GM12872 (cell line): ENCODE measurements around the gene SLX4IP.

Source experiments
- TF ChIP-seq, protein P1 (sequence below): IDR thresholded peaks from 3 replicates; pipeline ENCODE4 v1.5.1; 2011; ENCODE audit warnings: low read depth, mild to moderate bottlenecking, low read length, moderate library complexity; ENCODE audit not compliant: insufficient read depth

The SLX4IP gene

GRCh38 chr20:10661261-10661660 is 226.2 kb downstream of the SLX4IP start:
- TF ChIP-seq, protein P1, sequence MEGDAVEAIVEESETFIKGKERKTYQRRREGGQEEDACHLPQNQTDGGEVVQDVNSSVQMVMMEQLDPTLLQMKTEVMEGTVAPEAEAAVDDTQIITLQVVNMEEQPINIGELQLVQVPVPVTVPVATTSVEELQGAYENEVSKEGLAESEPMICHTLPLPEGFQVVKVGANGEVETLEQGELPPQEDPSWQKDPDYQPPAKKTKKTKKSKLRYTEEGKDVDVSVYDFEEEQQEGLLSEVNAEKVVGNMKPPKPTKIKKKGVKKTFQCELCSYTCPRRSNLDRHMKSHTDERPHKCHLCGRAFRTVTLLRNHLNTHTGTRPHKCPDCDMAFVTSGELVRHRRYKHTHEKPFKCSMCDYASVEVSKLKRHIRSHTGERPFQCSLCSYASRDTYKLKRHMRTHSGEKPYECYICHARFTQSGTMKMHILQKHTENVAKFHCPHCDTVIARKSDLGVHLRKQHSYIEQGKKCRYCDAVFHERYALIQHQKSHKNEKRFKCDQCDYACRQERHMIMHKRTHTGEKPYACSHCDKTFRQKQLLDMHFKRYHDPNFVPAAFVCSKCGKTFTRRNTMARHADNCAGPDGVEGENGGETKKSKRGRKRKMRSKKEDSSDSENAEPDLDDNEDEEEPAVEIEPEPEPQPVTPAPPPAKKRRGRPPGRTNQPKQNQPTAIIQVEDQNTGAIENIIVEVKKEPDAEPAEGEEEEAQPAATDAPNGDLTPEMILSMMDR: no peak

DNA sequence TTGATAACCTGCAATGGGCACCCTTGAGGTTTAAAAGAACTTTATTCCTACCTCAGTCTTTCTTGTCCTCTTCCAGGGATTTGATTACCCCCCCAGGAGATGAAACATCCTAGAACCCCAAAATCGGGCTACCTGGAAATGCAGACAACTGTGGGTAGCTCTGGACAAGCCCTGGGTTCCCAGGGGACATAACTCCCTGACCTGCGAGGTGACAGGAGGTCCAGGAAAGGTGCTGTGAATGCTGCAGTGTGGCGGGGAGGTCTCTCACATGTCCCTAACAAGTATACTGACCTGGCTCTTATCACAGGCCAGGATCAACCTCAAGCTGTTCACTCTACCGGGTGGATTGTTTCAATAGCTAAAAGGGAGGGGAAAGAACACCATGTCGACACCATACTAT is 227.0 kb downstream of the SLX4IP start:
- TF ChIP-seq, protein P1: no peak

DNA sequence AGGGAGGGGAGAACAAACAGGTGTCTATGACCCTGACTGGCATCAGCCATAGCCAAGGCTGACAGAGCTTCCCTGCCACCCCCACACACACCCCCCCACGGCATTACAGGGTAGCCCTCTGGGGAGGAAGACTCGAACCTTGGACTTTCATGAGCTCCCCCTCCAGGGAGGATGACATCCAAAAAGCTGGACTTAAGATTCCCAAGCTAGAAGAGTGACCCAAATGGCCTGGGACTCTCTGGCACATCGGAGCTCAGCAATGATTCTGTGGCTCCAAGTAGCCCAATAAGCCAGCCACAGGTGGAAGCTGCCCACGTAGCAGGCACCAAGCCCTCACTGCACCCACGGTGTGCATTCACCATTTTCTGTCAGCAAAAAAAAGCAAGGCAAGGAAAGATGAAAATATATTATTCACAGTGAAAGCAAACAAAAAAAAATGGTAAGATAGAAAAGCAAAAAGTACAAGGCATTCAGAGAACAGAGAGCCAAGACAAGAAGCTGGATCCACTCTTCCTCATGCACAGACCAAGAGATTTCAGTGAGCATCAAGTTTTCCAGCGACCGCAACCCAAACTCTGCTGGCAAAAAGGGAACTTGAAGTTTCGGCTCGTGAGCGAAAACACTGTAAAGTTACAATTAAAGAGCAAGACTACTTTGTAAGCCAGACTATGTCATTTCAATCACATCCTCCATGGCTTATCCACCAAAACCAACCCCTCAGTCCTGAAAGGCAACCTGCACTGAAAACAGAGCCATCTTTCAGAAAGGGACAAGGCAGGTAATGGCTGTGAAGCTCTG is 227.8 kb downstream of the SLX4IP start:
- TF ChIP-seq, protein P1: no peak

DNA sequence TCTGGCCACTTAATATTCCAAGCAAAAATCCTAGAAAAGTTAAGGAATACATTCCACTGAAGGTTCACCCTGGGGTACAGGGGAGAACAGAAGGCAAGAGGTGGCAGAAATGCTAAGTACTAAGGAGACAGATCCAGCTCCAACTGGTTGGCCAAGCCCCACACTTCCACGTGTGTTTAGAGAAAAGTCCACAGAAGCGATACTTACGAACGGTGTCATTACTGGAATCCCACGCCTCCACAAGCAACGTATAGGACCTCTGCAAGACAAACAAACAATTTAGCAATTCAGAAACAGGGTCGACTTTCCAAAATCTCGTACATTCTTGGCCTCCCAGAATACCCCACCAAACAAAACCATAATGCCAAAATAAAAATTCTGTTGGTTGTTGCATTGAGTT is 228.7 kb downstream of the SLX4IP start:
- TF ChIP-seq, protein P1: no peak

DNA sequence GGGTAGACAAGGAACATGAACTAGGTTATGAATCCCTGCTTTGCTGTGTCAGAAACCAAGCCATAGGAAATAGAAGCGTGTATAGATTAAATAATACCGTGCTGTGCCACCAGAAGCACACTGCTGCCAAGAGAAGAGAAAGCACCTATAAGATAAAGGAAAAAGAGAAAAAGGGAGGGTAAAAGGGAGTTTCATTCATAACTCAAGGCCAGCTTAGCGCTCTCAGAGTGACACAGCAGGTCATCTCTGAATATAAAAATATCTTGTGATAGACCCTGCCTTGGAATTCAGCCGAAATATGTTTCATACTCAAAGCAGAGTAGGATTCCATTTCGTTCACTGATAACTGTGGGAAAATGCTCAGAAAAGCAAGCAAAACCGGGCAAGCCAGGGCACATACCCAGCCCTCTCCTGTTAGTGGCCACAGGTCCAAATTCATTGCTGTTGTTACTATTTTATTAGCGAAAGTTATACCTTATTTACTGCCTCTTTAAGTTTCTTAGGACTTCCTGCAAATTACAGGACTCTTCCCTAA is 230.0 kb downstream of the SLX4IP start:
- TF ChIP-seq, protein P1: no peak

- TF ChIP-seq, protein P1: no peak
Observed at GRCh38 chr20:10665791-10666190, 230.7 kb downstream of the SLX4IP start.

DNA sequence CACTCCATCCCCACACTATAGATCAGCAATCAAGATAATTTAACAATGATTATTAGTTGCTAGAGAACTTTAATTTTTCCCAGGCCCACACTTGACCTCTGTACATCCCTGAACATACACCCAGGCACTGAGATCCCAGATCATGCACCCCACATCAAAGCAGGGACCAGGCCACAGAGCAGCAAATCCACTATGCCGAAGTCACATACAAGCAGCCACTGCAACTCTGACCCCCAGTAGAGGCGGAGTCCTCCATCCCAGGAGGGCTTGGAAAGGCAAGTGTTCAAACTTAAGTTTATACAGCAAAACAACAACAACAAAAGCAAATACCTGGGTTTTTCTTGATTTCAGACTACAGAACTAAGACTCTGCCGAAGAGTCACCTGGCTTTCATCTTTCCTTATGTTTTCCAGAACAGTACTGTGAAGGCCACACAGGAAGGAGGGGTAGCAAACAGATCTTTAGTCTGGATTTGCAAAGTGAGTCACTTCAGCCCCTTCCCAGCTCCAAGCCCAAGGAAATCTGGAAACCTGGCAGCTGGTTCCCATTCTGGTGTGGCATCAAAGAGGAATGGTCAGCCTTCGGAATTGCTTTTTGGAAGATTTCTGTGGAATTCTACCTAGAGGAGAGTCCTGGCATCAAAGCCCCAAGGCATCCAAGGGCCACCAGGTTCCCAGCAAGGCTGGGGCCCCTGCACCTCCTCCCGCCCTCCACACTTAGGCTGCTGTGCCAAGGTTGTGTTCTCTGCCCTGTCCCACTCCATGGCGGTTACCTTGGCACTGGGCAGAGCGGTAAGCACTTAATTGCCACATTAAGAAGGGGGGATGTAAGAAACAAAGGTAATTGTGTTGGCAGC is 231.3 kb downstream of the SLX4IP start:
- TF ChIP-seq, protein P1: no peak
